ENCODE measurements around the gene ELMO1.

ELMO1 gene

DNA sequence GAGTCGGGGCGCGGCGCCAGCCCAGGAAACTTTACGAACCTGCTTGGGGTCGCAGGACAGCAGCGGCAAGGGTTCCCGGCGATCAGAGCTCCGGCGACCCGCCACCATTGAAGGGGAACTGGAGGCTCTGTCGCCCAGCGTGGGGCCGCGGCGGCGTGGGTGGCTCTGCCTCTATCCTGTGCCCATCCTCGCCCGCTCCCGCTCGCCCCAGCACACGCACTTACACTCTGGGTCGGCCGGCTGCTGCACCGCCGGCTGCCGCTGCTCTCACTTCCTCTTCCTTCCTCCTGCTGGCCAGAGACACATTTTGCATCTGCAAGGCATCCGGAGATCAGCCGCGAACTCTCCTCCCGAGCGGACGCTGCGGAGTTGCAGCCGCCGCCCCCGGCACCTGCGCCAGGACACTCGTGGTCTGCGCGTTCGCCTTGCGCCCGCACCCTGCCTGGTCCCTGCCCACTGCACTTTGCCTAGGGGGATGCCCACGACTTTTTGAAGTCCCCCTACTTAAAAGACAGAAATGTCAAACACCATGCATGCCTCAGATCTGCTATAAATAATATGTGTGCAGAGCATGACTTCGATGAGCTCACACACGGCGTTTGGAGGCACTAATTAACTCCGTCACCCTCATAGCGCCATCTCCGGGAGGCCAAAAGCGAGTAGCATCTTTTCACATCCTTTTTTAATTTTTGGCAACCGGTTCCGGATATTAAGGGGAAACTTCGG is at the start of gene ELMO1:
Gene ELMO1, minus strand, starts transcription at position 229 of the 726 bp plus-strand sequence. CDS start 106,174 bp downstream, outside the sequence.
- DNase-seq = peak; percentile 59

DNA sequence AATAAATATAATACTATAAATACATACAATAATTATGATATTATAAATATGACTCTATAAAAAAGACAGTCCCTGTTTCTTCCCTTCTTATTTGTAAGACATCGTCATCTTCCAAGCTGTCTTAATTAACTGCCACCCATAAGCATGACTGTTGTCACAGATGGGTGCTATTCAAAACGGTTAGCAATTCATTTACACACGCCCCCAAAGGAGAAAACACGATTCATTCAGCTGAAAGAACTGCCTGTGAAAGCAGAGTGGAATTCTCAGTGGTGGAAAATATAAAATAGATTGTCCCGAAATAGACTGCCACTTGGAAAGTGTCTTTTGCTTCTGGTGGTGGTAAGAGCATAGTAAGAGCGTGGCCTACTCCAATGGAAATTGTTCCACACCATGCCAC is 48.9 kb upstream of the ELMO1 start:
- DNase-seq = no peak

- DNase-seq = no peak
Measured at GRCh38 chr7:37495574-37496184, 47.0 kb upstream of the ELMO1 start.

DNA sequence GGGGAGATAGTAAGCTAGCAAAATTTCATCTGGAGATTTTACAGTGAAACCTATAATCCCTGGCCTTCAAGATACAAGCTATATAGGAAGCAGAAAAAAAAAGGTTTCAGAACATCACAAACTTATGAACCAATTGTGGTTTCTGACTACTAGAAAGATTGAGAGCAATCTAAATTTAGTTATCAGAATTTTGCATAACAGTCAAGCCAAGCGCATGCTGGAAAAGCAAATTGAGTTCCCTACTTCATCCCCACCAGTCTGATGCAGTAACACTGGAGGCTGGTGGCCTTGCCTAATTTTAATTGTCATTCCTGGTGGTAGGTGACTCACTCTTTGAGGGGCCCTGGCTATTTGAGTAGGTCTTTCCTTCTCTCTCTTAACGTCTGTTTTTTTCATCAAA is 46.3 kb upstream of the ELMO1 start:
- DNase-seq = no peak

- DNase-seq = no peak
Measured at GRCh38 chr7:37493810-37494209, 45.1 kb upstream of the ELMO1 start.

- DNase-seq = no peak
Measured at GRCh38 chr7:37493123-37493522, 44.5 kb upstream of the ELMO1 start.

DNA sequence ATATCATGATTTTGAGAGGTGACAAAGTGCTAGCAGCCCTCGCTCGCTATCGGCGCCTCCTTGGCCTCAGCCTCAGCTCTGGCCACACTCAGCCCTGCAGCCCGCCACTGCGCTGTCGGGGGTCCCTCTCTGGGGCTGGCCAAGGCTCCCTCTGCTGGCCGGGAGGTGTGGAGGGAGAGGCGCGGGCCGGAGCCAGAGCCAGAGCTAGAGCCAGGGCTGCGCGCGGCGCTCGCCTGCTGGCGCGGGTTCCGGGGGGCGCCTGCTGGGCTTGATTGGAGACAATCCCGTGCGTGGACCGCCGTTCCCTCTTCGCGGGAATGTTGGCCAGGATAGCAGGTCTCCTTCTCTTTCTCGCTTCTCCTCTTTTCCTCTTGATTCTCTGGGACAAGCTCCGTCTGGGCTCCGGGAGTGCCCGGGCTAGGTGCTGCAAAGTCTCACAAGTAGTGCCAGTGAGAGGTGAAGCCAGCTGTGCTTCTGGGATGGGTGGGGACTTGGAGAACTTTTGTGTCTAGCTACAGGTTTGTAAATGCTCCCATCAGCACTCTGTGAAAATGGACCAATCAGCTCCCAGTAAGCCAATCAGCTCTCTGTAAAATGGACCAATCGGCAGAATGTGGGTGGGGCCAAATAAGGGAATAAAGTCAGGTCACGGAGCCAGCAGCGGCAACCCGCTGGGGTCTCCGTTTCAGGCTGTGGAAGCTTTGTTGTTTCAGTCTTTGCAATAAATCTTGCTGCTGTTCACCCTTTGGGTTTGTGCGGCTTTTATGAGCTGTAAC is 43.4 kb upstream of the ELMO1 start:
- DNase-seq = peak; percentile 56

- no peak for DNase-seq
Measured at GRCh38 chr7:37489703-37490102, 41.0 kb upstream of the ELMO1 start.

- no peak for DNase-seq
Measured at GRCh38 chr7:37488163-37488764, 39.6 kb upstream of the ELMO1 start.

GRCh38 chr7:37484426-37485073 is 35.9 kb upstream of the ELMO1 start:
- no peak for DNase-seq

- DNase-seq = no peak
Measured at GRCh38 chr7:37483627-37484026, 35.0 kb upstream of the ELMO1 start.

GRCh38 chr7:37482953-37483352 is 34.3 kb upstream of the ELMO1 start:
- DNase-seq = no peak

- no peak for DNase-seq
Measured at GRCh38 chr7:37482505-37482904, 33.8 kb upstream of the ELMO1 start.

DNA sequence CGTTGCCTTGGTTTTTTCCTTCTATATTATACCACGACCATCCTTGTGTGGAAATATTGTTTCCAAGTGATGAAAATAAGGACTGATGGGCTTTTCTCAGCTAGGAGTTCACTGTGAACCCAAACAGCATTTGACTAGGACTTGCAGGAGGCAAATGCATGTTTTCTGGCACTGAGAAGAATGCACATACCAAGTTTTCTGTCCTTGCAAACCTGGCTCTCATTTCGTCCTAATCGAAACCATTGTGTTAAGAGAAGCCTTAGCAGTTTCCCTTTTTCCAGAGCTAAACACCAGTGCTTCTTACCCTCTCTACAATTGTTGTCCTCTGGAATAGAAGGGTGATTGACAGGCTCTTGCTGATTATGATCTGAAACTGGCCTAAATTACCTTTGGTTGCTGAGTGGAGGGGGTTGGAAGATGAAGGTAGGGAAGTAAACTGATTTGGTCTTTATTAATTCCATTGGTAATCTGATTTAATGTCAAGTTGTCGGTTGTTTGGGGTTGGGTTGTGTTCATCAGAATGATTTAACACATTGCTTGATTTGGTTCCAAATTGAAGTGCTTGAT is 33.1 kb upstream of the ELMO1 start:
- DNase-seq = no peak

- DNase-seq = no peak
Measured at GRCh38 chr7:37481154-37481553, 32.5 kb upstream of the ELMO1 start.

- DNase-seq = no peak
Measured at GRCh38 chr7:37480041-37481031, 31.7 kb upstream of the ELMO1 start.

GRCh38 chr7:37476881-37477450 is 28.3 kb upstream of the ELMO1 start:
- no peak for DNase-seq

DNA sequence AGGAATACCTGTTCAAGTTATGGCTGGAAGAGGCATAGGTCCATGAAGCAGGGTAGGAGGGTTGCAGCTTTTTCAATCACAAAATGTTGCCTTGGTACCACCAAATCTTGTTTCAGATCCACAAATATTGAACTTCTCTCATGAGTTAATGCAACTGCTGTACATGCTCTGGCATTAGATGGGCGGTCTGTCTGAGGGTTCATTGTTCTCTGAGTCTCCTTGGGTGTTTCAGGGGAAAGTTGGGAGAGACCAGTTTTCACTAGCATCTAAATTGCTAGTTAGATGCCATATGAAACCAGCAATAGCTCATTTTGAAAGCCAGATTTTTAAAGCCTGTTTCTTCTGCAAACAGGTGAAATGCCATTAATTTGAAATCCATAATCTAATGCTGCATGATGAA is 27.8 kb upstream of the ELMO1 start:
- DNase-seq = no peak

DNA sequence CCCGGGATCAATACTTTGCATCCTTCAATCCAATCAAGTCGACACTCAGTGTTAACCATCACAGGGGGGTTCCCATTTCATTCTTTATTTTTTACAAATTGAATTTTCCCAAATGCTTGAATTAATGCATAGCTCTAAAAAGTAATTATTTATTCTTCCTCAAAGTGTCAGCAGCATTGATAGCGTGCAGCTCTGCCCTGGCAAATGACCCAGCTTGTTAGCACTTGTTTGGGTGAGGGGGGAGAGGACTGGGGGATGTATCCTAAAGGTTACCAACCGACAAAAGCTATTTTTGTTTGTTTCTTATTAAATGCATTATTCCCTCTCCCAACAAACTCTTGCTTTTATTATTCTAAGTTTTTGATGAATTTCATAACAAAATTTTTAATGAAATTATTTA is 27.0 kb upstream of the ELMO1 start:
- DNase-seq = no peak

GRCh38 chr7:37471619-37472018 is 23.0 kb upstream of the ELMO1 start:
- DNase-seq = no peak

- no peak for DNase-seq
Measured at GRCh38 chr7:37467002-37467401, 18.3 kb upstream of the ELMO1 start.
